Measurements from ENCODE around the gene CHRNG.
A peak's percentile ranks its signal among the peaks of the same experiment; 100 is the strongest.

The CHRNG gene

GRCh38 chr2:232576995-232577394 lies 37.5 kb downstream of the CHRNG start:
- no peak overlapping the region for H3K4me3 ChIP-seq (replicated peaks; ENCODE audit: low read depth, low read length)
- peak; percentile 23 for DNase-seq (ENCODE audit: low read depth)
- no peak for TF ChIP-seq CTCF (IDR thresholded peaks at IDR 0.05; ENCODE audit: low read length, missing control alignments)

DNA sequence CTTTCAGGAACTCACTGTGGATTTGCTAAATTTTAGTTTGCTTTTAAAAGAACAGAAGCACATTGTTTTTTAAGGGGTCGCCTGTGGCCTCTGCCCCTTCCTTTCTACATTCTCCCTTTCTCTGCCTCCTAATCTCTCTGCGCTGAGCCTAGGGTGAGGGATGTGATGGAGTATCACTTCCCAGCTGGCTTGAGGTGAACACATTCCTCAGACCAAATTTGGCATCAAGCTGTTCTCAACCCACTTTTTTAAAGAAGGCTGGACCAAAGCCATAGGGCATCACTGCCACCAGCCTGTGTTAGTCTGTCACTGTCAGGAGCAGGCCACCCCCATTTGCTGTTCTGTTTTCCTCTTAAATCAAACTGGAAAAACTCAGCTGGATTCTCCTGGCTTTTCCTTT lies 38.3 kb downstream of the CHRNG start:
- TF ChIP-seq CTCF (IDR thresholded peaks at IDR 0.05; ENCODE audit: low read length, missing control alignments) = no peak
- no peak overlapping the region for H3K4me3 ChIP-seq (replicated peaks; ENCODE audit: low read depth, low read length)
- no peak for DNase-seq (ENCODE audit: low read depth)

- H3K4me3 ChIP-seq (replicated peaks; ENCODE audit: low read depth, low read length) = no peak overlapping the region
- TF ChIP-seq CTCF (IDR thresholded peaks at IDR 0.05; ENCODE audit: low read length, missing control alignments) = no peak
- no peak for DNase-seq (ENCODE audit: low read depth)
These were observed 39.1 kb downstream of the CHRNG start for GRCh38 chr2:232578626-232579025.

DNA sequence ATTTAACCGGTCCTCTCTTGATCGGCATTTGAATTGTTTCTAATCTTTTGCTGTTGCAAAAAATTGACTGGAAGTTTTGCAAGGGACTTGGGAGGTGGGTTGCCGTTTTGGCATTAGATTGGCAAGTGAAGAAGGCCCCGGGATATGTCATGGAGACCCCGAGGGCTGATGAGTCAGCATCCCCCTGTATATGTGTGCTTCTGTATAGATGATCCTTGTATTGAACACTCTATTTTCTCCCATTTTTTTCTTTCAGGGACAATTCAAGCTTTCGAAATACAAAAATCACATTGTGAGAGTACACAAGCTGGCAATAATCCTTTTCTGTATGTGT lies 41.1 kb downstream of the CHRNG start:
- no peak for DNase-seq (ENCODE audit: low read depth)
- no peak for TF ChIP-seq CTCF (IDR thresholded peaks at IDR 0.05; ENCODE audit: low read length, missing control alignments)
- no peak overlapping the region for H3K4me3 ChIP-seq (replicated peaks; ENCODE audit: low read depth, low read length)

GRCh38 chr2:232581725-232582124 lies 42.2 kb downstream of the CHRNG start:
- no peak for DNase-seq (ENCODE audit: low read depth)
- no peak for TF ChIP-seq CTCF (IDR thresholded peaks at IDR 0.05; ENCODE audit: low read length, missing control alignments)
- H3K4me3 ChIP-seq (replicated peaks; ENCODE audit: low read depth, low read length) = no peak overlapping the region

DNA sequence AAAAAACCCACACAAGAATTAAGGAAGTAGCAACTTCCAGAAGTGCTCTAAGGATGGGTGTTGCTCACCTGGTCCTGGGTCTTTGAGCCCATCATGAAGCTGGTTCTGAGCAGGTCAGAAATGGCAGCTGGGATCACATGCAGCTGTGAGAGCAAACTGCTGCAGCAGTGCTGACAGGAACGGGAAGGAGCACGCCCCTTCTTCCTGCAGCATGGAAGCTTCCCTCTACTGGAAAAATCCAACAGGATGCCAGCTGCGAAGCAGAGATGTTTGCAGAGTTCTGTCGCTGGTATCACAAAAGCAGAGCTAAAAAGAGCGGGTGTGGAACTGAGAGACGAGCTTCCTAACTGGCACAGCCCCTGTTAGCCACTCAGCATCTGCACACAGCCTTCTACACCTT lies 44.7 kb downstream of the CHRNG start:
- TF ChIP-seq CTCF (IDR thresholded peaks at IDR 0.05; ENCODE audit: low read length, missing control alignments) = no peak
- DNase-seq (ENCODE audit: low read depth) = no peak
- H3K4me3 ChIP-seq (replicated peaks; ENCODE audit: low read depth, low read length) = no peak overlapping the region

- DNase-seq (ENCODE audit: low read depth) = no peak
- no peak for TF ChIP-seq CTCF (IDR thresholded peaks at IDR 0.05; ENCODE audit: low read length, missing control alignments)
These were observed 47.5 kb downstream of the CHRNG start for GRCh38 chr2:232586943-232587505.

More at GRCh38 chr2:232586943-232587505, 47.5 kb downstream of the CHRNG start:
- no peak overlapping the region for H3K4me3 ChIP-seq (replicated peaks; ENCODE audit: low read depth, low read length)
